ENCODE results near the gene DVL2.
"Not testable (repeated sequence)": the region's sequence is repeated elsewhere in the genome, so short reads cannot be mapped to it uniquely, and the experiment has no call there.

Gene DVL2

DNA sequence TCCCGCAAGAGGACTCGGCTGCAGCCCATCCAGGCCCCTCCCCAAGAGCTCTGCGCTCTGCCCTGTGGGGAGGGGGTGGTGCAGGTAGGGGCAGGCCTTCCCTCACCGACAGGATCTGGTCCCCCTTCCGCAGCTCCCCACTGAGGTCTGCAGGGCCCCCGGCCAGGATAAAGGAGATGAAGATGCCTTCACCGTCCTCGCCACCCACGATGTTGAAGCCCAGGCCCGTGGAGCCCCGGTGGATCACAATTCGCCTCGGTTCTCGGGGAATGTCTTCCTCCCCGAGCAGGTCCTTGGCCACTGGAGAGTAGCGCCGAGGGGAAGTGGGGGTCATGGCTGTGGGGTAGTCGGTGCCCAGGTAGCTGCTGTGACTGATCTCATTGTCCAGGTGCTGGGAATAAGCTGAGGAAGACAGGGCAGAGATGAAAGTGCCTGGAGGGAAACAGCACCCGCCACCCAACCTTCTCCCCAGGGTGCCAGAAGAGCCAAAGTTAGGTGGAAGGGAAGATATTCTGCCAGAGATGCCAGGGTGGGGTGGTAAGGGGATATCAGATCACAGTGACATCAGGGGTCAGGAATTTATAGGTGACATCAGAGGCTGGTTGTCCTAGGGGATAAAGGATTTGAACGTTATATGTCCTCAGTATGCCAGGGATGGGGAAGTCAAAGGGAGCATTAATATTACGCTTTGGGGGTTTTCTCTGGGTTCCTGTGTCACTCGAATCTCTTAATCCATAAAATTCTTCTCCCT lies 37.5 kb downstream of the DVL2 start:
- DNase-seq (ENCODE audit: low spot score) = no peak

DNA sequence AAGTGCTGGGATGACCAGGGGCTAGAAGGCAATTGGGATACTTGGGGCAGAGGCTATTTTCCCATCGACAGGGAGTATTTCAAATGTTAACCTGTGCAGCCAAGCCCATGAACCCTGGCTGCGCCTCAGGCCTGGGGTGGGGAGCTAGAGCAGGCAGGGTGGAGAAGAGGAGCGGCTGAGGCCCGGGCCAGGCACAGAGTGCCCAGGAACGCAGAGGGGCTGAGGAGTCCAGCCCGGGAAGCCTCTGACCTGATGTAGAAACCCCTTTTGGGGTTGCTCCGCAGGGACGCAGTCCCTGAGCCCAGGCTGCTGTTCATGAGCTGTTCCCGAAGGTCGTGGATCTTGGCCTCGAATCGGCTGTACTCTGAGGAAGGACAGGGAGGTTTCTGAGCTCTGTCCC lies 38.3 kb downstream of the DVL2 start:
- DNase-seq (ENCODE audit: low spot score) = no peak

DNA sequence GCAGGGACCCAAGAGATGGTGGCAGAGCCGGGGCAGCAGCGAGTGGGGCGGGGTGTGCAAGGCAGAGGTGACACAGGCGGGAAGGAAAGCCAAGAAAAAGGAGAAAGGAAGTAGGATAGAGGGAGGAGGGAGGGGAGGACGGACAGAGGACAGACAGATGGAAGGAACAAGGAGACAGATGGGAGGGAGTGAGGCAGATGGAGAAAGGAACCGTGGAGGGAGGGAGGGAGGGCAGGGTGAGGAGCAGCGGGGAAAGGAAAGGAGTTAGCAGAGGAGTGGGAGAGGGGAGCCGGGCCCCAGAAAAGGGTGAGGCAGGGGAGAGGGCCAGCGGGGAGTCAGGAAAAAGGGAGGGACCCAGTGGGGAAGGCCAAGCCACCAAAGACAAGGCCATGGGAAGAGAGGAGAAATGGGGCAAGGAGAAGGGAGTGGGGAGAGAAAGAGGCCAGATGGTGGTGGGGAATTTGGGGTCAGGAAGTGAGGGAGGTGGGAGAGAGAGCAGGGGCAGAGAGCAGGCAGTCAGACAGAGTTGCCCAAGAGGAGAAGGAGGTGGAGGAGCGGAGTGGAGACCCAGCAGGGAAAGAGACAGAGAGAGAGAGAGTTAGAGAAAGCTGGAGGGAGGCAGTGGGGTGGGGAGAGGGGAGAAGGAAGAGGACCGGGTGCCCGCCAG lies 41.9 kb downstream of the DVL2 start:
- no peak for DNase-seq (ENCODE audit: low spot score)

DNA sequence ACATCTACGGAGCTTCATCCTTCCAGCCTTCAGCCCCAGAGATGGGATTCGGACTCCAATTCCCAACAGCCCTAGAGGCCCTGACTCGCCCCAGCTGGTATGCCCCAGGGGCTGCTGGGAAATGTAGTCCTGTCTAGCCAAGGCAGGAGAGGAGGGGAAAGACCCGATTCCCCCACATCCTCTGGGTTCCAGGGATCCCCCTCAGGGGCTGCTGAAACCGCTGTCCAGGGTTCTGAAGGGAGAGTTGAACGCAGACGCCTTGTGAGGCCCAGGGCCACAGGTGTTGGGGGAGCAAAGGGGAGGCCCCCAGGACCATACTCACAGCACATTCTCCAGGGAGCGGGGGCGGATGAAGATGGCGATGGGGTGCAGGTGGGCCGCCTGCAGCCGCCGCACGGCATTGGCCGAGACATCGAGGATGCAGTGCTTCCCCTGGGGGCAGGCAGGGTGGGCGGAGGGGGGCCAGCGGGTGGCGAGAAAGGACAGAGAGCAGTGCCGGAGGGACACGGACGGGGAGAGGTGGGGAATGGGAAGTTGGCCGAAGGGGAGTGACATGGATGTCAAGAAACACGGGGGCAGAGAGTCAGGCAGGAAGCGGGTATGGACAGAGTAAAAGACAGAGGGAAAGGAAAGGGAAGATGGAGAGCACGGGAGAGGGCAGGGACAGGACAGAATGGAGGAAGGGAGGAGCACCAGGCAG lies 42.6 kb downstream of the DVL2 start:
- peak; percentile 22 for DNase-seq (ENCODE audit: low spot score)

DNA sequence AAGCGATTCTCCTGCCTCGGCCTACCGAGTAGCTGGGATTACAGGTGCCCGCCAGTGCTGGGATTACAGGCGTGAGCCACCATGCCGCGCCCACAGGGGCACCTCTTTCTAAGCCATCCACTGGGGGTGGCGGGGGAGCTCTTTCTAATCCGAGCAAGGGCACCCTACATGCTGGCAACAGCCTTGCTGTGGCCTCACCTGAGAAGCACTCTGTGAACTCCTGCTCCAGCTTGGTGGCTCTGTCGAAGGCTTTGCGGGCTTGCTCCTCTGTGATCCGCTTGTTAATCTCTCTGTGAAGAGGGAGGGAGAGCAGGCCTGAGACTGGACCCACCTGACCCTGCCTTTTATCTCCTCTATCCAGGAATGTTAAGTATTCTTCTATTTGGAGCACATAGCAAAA lies 43.2 kb downstream of the DVL2 start:
- no peak for DNase-seq (ENCODE audit: low spot score)

DNA sequence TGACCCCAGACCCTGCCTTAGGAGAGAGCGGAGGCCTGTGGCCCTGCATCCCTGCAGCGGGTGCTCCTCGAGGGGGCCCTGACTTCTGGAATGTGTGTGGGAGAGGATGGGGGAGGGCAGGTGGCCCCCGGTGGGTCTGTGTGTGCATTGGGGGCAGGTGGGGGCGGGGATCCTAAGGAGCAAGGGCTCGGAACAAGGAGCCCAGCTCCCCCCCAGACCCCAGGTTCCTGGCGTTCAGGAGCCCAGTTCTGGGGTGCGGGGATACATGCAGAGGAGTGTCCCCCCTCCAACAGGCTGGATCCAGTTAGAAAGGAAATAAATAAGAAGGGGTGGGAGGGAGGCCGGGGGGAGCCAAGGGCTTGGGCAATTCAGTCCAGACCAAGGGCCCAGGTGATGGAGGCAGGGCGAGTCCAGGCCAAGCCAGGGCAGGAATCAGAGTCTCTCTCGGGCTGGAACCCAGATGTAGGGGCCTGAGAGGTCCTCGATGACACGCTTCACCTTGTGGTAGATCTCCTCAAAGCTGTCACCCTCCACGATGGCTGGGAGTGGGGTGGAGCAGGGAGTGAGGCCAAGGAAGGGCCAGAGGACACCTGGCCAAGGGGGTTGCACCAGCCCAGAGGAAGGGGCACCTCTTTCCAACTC lies 43.9 kb downstream of the DVL2 start:
- no peak for DNase-seq (ENCODE audit: low spot score)

DNA sequence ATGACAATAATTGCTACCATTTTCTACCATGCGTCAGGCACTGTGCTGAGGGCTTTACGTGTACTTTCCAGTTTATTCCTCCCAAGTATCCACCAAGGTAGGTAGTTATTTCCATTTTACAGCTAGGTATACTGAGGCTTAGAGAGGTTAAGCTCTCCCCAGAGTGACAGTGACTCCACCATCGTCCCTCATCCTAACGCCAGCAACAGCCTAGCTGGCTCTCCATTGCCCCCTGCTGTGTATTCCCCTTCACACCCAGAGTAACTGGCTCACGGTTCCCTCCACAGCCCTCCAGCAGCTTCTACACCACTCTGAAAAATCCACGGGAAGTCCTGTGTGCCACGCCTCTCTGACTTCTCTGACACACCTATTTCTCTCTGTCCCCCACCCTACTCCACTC lies 48.1 kb downstream of the DVL2 start:
- peak; percentile 33 for DNase-seq (ENCODE audit: low spot score)

DNA sequence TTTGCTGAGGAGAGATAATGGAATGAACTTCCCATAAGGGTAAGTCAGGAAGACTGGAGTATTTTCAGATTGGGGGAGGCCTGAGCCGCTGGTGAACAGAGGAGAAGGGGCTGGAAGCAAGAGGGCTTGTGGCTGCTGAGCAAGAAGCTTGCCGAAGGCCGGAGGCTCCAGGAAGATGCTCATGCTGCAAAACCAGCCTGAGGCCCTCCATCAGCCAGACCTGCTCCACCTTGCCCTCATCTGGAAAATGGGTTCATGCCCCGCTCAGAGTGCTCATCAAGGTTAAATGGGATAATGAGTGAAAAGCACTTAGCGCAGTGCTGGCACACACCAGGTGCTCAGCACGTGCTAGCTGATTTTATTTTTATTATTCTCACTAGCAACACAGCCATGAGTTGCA lies 49.7 kb downstream of the DVL2 start:
- DNase-seq (ENCODE audit: low spot score) = no peak

DNA sequence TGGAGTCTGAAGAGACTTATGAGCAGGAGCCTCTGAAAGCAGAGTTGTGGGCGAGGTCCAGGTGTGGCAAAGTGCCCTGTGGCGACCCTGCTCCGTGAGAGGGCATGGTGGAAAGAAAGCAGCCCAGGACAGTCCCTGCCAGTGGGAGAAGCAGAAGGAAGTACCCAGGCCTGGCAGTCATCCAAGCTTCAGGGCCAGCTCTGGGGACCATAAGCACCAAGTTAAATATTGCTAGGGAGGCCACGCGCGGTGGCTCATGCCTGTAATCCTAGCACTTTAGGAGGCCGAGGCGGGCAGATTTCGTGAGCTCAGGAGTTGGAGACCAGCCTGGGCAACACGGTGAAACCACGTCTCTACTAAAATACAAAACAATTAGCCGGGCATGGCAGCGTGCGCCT lies 50.2 kb downstream of the DVL2 start:
- no peak for DNase-seq (ENCODE audit: low spot score)

DNA sequence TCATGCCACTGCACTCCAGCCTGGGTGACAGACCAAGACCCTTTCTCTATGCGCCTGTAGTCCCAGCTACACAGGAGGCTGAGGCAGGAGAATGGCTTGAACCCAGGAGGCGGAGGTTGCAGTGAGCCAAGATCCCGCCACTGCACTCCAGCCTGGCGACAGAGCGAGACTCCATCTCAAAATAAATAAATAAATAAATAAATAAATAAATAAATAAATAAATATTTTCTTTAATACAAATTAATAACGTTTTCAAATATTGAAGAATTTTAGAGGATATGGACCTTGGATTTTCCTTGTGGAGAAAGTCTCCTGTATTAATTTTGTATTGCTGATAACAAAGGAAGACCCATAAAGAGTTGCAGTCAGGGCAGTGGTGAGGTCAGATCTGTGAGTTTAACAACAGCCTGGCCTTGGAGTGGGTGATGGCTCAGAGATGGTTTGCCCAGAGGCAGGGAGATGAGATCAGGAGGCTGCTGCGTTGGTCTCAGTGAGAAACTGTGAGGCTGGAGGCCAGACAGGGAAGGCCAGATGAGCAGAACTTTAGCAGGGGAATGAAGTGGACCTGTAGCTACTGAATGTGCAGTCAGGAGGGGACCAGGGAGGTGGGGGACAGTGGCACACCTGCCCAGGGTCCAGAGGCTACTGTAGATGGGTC lies 50.8 kb downstream of the DVL2 start:
- no peak for DNase-seq (ENCODE audit: low spot score)

DNA sequence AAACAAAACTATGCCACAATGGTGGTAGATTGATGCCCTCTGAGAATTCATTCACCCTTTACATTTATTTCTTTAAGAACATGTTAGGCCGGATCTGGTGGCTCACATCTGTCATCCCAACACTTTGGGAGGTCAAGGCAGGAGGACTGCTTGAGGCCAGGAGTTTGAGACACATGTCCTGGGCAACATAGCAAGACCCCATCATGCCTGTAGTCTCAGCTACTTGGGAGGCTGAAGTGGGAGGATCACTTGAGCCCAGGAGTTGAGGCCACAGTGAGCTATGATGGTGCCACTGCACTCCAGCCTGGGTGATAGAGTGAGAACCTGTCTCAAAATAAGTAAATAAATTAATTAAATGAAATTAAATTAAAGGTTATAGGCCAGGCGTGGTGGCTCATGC lies 52.2 kb downstream of the DVL2 start:
- DNase-seq (ENCODE audit: low spot score) = not testable (repeated sequence)

DNA sequence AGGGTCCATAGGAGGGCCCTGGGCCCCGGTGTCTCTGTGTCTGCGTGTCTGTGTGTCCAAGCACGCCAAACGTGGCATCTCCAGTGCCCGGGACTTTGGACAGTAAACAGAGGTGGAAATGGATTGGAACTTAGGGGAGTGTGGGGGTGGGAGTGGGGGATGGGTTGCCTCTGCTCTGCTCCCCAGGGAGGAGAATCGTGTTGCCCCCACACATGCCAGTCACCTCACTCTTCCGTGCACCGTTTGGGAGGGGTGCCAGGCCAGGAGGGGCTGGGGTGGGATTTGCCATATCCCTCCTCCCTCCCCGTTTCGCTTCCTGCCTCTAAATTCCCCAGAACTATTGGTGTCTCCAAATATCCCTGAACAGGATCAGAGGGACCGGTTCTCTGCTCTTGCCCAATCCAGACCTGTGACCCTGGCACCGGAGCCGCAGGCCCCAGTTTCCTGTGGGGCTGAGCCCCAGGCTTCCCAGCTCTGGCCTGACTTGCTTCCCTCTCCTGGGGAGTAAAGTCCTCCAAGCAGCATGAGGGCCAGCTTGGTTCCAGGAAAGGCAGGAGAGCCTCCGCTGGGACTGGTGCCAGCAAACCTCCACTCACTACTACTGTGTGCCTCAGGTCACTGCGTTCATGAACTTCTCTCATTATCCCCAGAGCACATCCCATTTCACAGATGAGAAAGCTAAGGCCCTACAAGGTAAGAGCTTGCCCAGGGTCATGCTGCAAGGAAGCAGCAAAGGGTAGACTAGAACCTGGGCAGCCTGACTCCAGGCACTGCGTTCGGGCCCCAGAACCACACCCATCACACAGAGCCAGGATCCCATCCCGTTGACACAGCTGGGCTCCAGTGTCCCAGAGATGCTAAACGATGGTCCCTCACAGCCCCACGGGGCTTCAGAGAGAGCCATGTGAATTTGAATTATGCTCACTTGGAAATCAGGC lies 54.7 kb downstream of the DVL2 start, which contains the start of gene ASGR1:
ASGR1 (minus strand) TSS at position 54 of the 938 bp plus-strand sequence. CDS start 807 bp downstream, outside the sequence.
- no peak for DNase-seq (ENCODE audit: low spot score)

DNA sequence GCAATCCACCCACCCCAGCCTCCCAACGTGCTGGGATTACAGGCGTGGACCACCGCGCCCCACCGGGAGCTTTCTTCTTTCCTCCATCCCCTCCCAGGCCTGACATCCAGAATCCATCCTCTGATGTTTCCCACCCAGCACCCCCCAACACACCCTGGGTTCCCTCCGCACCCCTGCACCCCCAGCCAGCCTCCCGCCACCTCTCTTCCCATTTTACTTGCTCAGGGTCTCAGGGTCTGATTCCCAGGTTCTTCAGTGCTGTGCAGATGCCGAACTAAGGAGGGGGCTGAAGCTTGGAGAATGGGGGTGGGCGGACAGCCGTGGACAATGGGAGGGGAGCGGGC lies 55.4 kb downstream of the DVL2 start:
- no peak for DNase-seq (ENCODE audit: low spot score)

DNA sequence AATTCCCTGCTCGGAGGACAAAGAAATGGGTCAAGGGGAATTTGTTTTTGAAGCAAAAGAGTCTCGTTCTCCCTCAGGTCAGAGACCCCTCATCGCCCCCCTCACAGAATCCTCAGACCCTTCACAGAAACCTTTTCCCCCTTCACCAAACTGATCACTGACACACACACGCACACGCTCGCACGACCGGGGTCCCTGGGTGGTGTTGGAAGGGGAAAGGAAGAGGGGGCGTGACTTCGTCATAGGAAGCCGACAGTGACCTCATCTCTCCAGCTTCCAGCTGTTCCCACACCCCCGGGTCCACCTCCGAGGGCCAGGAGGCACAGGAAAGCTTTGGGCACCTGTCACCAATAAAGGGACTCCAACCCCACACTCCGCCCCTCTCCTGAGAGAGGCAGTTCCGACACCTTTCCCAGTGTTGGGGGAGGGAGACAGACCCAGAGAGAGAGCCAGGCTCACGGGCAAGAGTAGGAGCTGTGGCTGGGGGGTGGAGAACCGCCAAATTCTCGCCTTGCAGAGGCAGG lies 56.3 kb downstream of the DVL2 start:
- no peak for DNase-seq (ENCODE audit: low spot score)

DNA sequence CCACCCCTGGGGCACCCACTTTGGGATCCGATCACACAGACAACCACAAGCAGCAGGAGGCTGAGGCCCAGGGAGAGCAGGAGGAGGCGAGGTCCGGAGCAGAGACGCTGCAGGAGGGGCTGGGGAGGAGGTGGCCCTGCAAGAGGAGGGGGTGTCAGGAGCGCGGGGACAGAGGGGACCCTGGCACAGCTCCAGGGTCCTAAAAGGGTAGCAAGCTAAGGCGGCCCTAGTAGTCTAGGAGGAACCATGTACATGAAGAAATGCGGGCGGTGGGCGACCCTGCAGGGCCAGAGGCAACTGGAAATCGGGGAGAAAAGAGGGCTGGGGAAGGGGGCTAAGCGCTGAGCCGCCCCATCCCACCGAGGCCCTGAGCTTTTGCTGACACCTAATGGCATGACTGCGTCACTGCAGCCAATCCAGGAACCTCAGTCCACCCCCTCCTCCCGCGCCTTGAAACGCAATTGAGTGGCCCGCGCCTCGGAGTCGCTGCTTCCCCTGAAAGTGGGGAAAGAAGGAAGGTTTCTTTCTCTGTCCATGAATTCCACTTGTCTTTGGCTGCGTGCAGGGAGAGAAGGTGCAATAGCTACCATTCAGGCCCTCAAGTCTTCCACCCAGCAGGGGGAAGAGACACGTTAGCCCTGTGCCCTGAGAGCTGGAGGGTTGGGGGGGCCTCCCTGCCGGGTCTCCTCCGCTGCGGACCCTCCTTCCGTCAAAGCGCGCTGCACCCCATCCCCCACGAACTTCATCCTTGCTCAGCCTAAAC lies 56.9 kb downstream of the DVL2 start:
- peak; percentile 59 for DNase-seq (ENCODE audit: low spot score)

DNA sequence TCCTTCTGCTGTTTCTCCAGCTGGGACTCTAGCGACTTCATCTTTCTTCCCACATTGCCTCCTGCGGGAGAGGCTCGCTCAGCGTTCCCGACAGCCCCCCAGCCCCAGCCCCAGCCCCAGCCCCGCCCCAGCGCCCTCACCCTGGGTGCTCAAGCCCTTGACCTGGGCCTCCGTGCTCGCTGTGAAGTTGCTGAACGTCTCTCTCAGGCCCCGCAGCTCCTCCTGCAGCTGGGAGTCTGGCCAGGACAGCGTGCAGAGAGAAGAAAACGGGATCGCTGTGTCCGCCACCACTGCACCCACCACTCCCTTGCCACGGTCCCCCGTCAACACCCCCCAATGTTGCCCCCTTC lies 57.5 kb downstream of the DVL2 start:
- no peak for DNase-seq (ENCODE audit: low spot score)

DNA sequence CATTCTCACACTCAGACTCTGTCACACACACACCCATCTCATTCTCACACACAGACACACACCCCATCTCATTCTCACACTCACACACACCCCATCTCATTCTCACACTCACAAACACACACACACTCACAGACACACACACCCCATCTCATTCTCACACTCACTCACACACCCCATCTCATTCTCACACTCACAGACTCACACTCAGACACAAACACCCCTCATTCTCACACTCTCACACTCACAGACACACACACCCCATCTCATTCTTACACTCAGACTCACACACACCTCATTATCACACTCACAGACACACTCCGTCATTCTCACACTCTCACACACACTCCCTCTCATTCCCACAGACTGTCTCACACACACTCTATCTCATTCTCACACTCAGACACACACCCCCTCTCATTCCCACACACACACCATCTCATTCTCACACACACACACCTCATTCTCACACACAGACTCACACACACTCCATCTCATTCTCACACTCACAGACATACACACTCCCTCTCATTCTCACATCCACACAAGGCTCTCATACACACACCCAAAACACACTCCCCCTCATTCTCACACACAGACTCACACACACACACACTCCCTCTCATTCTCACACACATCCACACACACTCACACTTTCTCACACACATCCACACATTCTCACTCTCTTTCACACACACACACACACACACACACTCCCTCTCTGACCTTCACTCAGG lies 58.0 kb downstream of the DVL2 start:
- DNase-seq (ENCODE audit: low spot score) = no peak

All from NAMALWA (cell line).